PC-3 (cell line): Measurements from ENCODE around the gene NPY. TPM values are rescaled to one million over a fixed set of nuclear protein-coding genes. Genes with fewer than 3 reads are reported as not detected.
A peak's percentile ranks its signal among the peaks of the same experiment; 100 is the strongest.

Experiments
- ATAC-seq: fragments of 200-7000 bp; cut with Tn5 transposase; 2 replicates; pipeline ENCODE4 v1.9.1; 2020; ENCODE audit warnings: mild to moderate bottlenecking, moderate library complexity
- BruUV-seq: library from RNA; stranded (reverse); fragments of 400-500 nt; replicated peaks from 2 replicates; lab custom pipeline; 2021; lab: Mats Ljungman, UMichigan
- CTCF ChIA-PET: fragments of 300-600 bp; sonication (Branson Sonifier 250); formaldehyde crosslinking; loops from one replicate; lab custom pipeline; 2022; ENCODE audit warnings: antibody characterized with exemption; lab: Charles Lee
- POLR2A ChIA-PET: fragments of 300-600 bp; sonication (Branson Sonifier 250); formaldehyde crosslinking; loops from one replicate; lab custom pipeline; 2022; ENCODE audit warnings: antibody characterized with exemption; ENCODE audit not compliant: unreplicated experiment; lab: Charles Lee
- DNase-seq: peaks from one replicate; pipeline ENCODE4 v3.0.0-alpha.2; 2015
- H2AFZ ChIP-seq: fragments of 300-600 bp; sonication (generic); 2 replicates; pipeline ENCODE4 v1.6.0; 2016; ENCODE audit warnings: antibody characterized with exemption, low read length
- H3F3A ChIP-seq: fragments of 300-600 bp; sonication (generic); one replicate; pipeline ENCODE4 v1.6.0; 2017; ENCODE audit warnings: antibody characterized with exemption, low read length, control low read depth, mild to moderate bottlenecking; ENCODE audit not compliant: unreplicated experiment
- H3K27ac ChIP-seq: fragments of 300-600 bp; sonication (generic); 2 replicates; pipeline ENCODE4 v1.5.1; 2016; ENCODE audit warnings: mild to moderate bottlenecking, low read length
- H3K27me3 ChIP-seq: fragments of 300-600 bp; sonication (generic); 2 replicates; pipeline ENCODE4 v1.6.1; 2016; ENCODE audit warnings: low read length, mixed read lengths
- H3K36me3 ChIP-seq: fragments of 300-600 bp; sonication (generic); 2 replicates; pipeline ENCODE4 v1.6.1; 2016; ENCODE audit warnings: low read depth, mixed run types, low read length, mixed read lengths
- H3K4me1 ChIP-seq: fragments of 300-600 bp; sonication (generic); 2 replicates; pipeline ENCODE4 v1.5.1; 2016; ENCODE audit warnings: low read length; ENCODE audit not compliant: insufficient read depth
- H3K4me2 ChIP-seq: fragments of 300-600 bp; sonication (generic); 2 replicates; pipeline ENCODE4 v1.6.0; 2016; ENCODE audit warnings: low read length
- H3K4me3 ChIP-seq: fragments of 300-600 bp; sonication (generic); 2 replicates; pipeline ENCODE4 v1.5.1; 2016; ENCODE audit warnings: mild to moderate bottlenecking, low read length, mixed read lengths
- H3K79me2 ChIP-seq: fragments of 300-600 bp; sonication (generic); 2 replicates; pipeline ENCODE4 v1.6.1; 2017; ENCODE audit warnings: low read length, mixed read lengths
- H3K9ac ChIP-seq: fragments of 300-600 bp; sonication (generic); 2 replicates; pipeline ENCODE4 v1.6.0; 2016; ENCODE audit warnings: mild to moderate bottlenecking, low read length
- H3K9me2 ChIP-seq: fragments of 300-600 bp; sonication (generic); replicated peaks from 2 replicates; pipeline ENCODE4 v1.6.1; 2016; ENCODE audit warnings: mixed run types, low read length, mixed read lengths
- H3K9me3 ChIP-seq: fragments of 300-600 bp; sonication (generic); 2 replicates; pipeline ENCODE4 v1.6.1; 2016; ENCODE audit warnings: low read length, mixed read lengths
- H4K20me1 ChIP-seq: fragments of 300-600 bp; sonication (generic); 2 replicates; pipeline ENCODE4 v1.6.1; 2016; ENCODE audit warnings: low read length, mixed read lengths
- EZH2 ChIP-seq: fragments of 300-600 bp; sonication (generic); IDR thresholded peaks from one replicate; pipeline ENCODE4 v1.6.1; 2017; ENCODE audit warnings: antibody characterized with exemption, mild to moderate bottlenecking, low read length; ENCODE audit not compliant: unreplicated experiment
- EZH2phosphoT487 ChIP-seq: fragments of 300-600 bp; sonication (generic); IDR thresholded peaks from 2 replicates; pipeline ENCODE4 v1.6.1; 2018; ENCODE audit warnings: mild to moderate bottlenecking, antibody characterized with exemption, low read length, borderline replicate concordance
- intact Hi-C: fragments of 100-400 bp; cut with micrococcal nuclease; formaldehyde crosslinking; loops from 2 replicates; pipeline ENCODE4 v1.9.0; 2023
- total RNA-seq: library from RNA; depleted of rRNA; stranded (reverse); fragments of >200 nt; gene quantifications from 2 replicates; pipeline ENCODE4 v1.2.3, GENCODE V29; 2014
- TF ChIP-seq, protein P1 (sequence below): fragments of 300-600 bp; sonication (generic); conservative IDR thresholded peaks from 2 replicates; pipeline ENCODE4 v1.5.1; 2017; ENCODE audit warnings: antibody characterized with exemption, low read depth, mild to moderate bottlenecking, low read length

Gene NPY
- total RNA-seq, 1 experiment from 2014 or later: not detected

DNA sequence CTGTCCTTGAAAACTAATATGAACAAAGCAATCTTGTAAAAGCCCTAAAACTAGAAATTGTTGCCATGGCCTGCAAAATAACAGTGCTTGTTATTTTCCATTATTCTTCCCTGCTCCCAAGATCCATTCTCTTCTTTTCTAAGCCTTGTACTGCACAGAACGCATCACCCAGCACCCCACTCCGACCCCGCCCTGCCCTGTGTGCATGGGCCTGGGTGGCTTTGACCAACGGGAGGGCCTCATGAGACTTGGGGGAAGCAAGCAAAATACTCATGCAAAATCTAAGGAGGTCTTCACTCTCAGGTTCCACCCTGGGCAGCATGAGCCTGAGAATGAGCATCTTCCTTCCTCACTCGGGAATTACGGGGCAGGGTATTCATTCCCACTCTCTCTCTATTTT lies 32.4 kb downstream of the NPY start:
- no peaks in the 10 kb centered on the region for H3F3A ChIP-seq
- H3K4me1 ChIP-seq: no peaks in the 10 kb centered on the region
- no peaks in the 10 kb centered on the region for H4K20me1 ChIP-seq
- BruUV-seq: no TSS peak
- no peaks in the 10 kb centered on the region for H3K9me2 ChIP-seq
- H3K79me2 ChIP-seq: no peaks in the 10 kb centered on the region
- ATAC-seq (no peak), DNase-seq (no peak)
- ChIA-PET POLR2A (no interaction called here), CTCF (no interaction called here)
- H3K4me3 ChIP-seq: no peak overlapping the region
- H3K9ac ChIP-seq: no peak overlapping the region
- H3K4me2 ChIP-seq: no peak overlapping the region
- intact Hi-C loops: no loop called here
- no peak overlapping the region for H2AFZ ChIP-seq
- no peak overlapping the region for H3K27ac ChIP-seq
- H3K9me3 ChIP-seq: no peaks in the 10 kb centered on the region
- no peaks in the 10 kb centered on the region for H3K36me3 ChIP-seq
- TF ChIP-seq, protein P1, sequence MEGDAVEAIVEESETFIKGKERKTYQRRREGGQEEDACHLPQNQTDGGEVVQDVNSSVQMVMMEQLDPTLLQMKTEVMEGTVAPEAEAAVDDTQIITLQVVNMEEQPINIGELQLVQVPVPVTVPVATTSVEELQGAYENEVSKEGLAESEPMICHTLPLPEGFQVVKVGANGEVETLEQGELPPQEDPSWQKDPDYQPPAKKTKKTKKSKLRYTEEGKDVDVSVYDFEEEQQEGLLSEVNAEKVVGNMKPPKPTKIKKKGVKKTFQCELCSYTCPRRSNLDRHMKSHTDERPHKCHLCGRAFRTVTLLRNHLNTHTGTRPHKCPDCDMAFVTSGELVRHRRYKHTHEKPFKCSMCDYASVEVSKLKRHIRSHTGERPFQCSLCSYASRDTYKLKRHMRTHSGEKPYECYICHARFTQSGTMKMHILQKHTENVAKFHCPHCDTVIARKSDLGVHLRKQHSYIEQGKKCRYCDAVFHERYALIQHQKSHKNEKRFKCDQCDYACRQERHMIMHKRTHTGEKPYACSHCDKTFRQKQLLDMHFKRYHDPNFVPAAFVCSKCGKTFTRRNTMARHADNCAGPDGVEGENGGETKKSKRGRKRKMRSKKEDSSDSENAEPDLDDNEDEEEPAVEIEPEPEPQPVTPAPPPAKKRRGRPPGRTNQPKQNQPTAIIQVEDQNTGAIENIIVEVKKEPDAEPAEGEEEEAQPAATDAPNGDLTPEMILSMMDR: no peak
- TF ChIP-seq EZH2phosphoT487 (no peak), EZH2 (no peak)
- H3K27me3 ChIP-seq: peaks cover 43% of the 10 kb centered on the region

DNA sequence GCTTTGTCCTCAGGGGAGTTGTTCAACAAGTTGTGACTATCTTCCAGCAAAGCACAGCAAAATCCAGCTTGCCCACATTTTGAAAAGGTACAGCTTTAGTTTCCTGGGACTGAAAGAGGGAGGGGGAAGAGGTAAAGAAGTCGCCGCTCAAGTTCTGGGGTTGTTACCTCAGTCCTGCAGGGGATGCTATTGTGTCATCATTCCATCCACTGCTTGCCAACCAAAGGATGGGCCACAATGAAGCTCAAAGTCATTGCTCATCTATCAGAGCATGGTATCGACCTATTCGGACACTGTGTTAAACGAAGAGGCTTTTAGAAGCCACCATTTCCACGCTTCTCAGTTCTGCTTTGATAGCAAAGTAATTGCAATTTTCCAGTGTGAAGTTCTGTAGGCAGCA lies 34.3 kb downstream of the NPY start:
- no peak for ATAC-seq
- CTCF ChIA-PET: no interaction called here
- H3F3A ChIP-seq: no peaks in the 10 kb centered on the region
- no peaks in the 10 kb centered on the region for H3K9me3 ChIP-seq
- H3K4me1 ChIP-seq: no peaks in the 10 kb centered on the region
- BruUV-seq: no TSS peak
- H3K9me2 ChIP-seq: no peaks in the 10 kb centered on the region
- peaks cover 47% of the 10 kb centered on the region for H3K27me3 ChIP-seq
- H3K79me2 ChIP-seq: no peaks in the 10 kb centered on the region
- H3K4me2 ChIP-seq: no peak overlapping the region
- no peak for TF ChIP-seq EZH2phosphoT487
- no peak for TF ChIP-seq EZH2
- TF ChIP-seq, protein P1: peak; percentile 56; the same call in 1 of the 2 replicates
- intact Hi-C loops: no loop called here
- peak; percentile 53 for DNase-seq
- H3K4me3 ChIP-seq: no peak overlapping the region
- POLR2A ChIA-PET: no interaction called here
- H3K9ac ChIP-seq: no peak overlapping the region
- no peaks in the 10 kb centered on the region for H4K20me1 ChIP-seq
- H3K27ac ChIP-seq: no peak overlapping the region
- H3K36me3 ChIP-seq: no peaks in the 10 kb centered on the region
- no peak overlapping the region for H2AFZ ChIP-seq

DNA sequence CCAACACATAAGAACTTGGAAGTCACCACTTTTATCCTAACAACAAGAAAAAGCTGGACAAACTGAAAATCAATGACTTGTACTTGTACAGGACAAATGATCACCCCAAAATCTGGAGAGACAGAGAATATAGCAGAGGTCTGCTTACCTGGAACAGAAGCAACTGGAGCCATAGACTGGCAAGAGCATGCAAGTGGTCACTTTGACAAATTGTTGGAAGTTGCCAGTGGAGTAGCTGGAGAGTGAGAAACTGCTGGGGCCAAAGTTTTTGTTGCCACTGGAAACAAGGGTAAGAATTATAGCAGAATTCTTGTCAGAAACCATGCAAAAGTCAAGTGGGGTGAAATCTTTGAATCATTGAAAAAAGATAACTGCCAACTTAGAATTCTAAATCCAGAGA lies 35.2 kb downstream of the NPY start:
- H3K4me3 ChIP-seq: no peak overlapping the region
- no peak for TF ChIP-seq EZH2
- no peak for TF ChIP-seq EZH2phosphoT487
- TF ChIP-seq, protein P1: no peak
- H3K4me2 ChIP-seq: no peak overlapping the region
- H3K27me3 ChIP-seq: peaks cover 47% of the 10 kb centered on the region
- H3K9me3 ChIP-seq: no peaks in the 10 kb centered on the region
- intact Hi-C loops: no loop called here
- no peaks in the 10 kb centered on the region for H3F3A ChIP-seq
- H3K27ac ChIP-seq: no peak overlapping the region
- ChIA-PET POLR2A (no interaction called here), CTCF (no interaction called here)
- DNase-seq: no peak
- no peaks in the 10 kb centered on the region for H3K4me1 ChIP-seq
- no peaks in the 10 kb centered on the region for H3K36me3 ChIP-seq
- no peak overlapping the region for H3K9ac ChIP-seq
- no peaks in the 10 kb centered on the region for H3K9me2 ChIP-seq
- H3K79me2 ChIP-seq: no peaks in the 10 kb centered on the region
- ATAC-seq: no peak
- H4K20me1 ChIP-seq: no peaks in the 10 kb centered on the region
- no peak overlapping the region for H2AFZ ChIP-seq
- no TSS peak for BruUV-seq
